ENCODE results near the gene PBXIP1.
"Not testable (repeated sequence)": the region's sequence is repeated elsewhere in the genome, so short reads cannot be mapped to it uniquely, and the experiment has no call there.

PBXIP1 gene

GRCh38 chr1:154955718-154956543, at the start of gene PBXIP1:
Gene PBXIP1 (minus strand): TSS chr1:154956099. CDS start chr1:154953721, 2,378 bp downstream.
- DNase-seq (ENCODE audit: low read depth in 2 of 2) = peak; percentile 35 to 70

GRCh38 chr1:155005076-155006011, 49.4 kb upstream of the PBXIP1 start:
- no peak for DNase-seq (ENCODE audit: low read depth in 2 of 2)

- DNase-seq (ENCODE audit: low read depth in 2 of 2) = no peak
Measured at GRCh38 chr1:155004352-155005075, 48.6 kb upstream of the PBXIP1 start.

GRCh38 chr1:155003766-155004351, 48.0 kb upstream of the PBXIP1 start:
- DNase-seq (ENCODE audit: low read depth in 2 of 2) = no peak

- DNase-seq (ENCODE audit: low read depth in 2 of 2) = no peak
Measured at GRCh38 chr1:155003227-155003765, 47.4 kb upstream of the PBXIP1 start.

- no peak for DNase-seq (ENCODE audit: low read depth in 2 of 2)
Measured at GRCh38 chr1:155002464-155003226, 46.7 kb upstream of the PBXIP1 start, which contains the start of gene ZBTB7B. Gene ZBTB7B (plus strand): TSS chr1:155002802. CDS start chr1:155014661, 11,859 bp downstream.

GRCh38 chr1:155001675-155002463, 46.0 kb upstream of the PBXIP1 start:
- DNase-seq (ENCODE audit: low read depth in 2 of 2) = peak; percentile 93 to 97

- DNase-seq (ENCODE audit: low read depth in 2 of 2) = no peak
Measured at GRCh38 chr1:155001425-155001674, 45.5 kb upstream of the PBXIP1 start.

- DNase-seq (ENCODE audit: low read depth in 2 of 2) = peak; percentile 48 to 67
Measured at GRCh38 chr1:155000726-155001424, 45.0 kb upstream of the PBXIP1 start.

- no peak for DNase-seq (ENCODE audit: low read depth in 2 of 2)
Measured at GRCh38 chr1:155000411-155000725, 44.5 kb upstream of the PBXIP1 start.

GRCh38 chr1:154999571-155000410, 43.9 kb upstream of the PBXIP1 start:
- no peak for DNase-seq (ENCODE audit: low read depth in 2 of 2)

- peak; percentile 60 for DNase-seq (ENCODE audit: low read depth in 2 of 2)
Measured at GRCh38 chr1:154998818-154999570, 43.1 kb upstream of the PBXIP1 start.

GRCh38 chr1:154998201-154998780, 42.4 kb upstream of the PBXIP1 start:
- DNase-seq (ENCODE audit: low read depth in 2 of 2) = no peak

GRCh38 chr1:154996966-154997701, 41.2 kb upstream of the PBXIP1 start:
- DNase-seq (ENCODE audit: low read depth in 2 of 2) = no peak

GRCh38 chr1:154995301-154995983, 39.5 kb upstream of the PBXIP1 start:
- DNase-seq (ENCODE audit: low read depth in 2 of 2) = not testable (repeated sequence)

GRCh38 chr1:154994591-154994990, 38.7 kb upstream of the PBXIP1 start:
- no peak for DNase-seq (ENCODE audit: low read depth in 2 of 2)

Data from stimulated activated CD8-positive, alpha-beta memory T cell treated with anti-CD3 and anti-CD28 coated beads, Interleukin-15, amount 100 ng/mL, for 4 hours (primary cell).